IMR-90 (cell line): ENCODE results near the gene IGLL1.
"Not testable (repeated sequence)": the region's sequence is repeated elsewhere in the genome, so short reads cannot be mapped to it uniquely, and the experiment has no call there.

Source experiments
- MAZ ChIP-seq: IDR thresholded peaks from 2 replicates; pipeline ENCODE4 v1.6.1; 2012; ENCODE audit warnings: low read depth, mild to moderate bottlenecking, low read length, improper control_type of control experiment, moderate library complexity, borderline replicate concordance
- POLR2A ChIP-seq: IDR thresholded peaks from 2 replicates; pipeline ENCODE4 v1.6.1; 2012; ENCODE audit warnings: mild to moderate bottlenecking, low read depth, low read length
- SMC3 ChIP-seq: fragments of 150-350 bp; IDR thresholded peaks from 2 replicates; pipeline ENCODE4 v1.6.1; 2016; ENCODE audit warnings: low read depth, mild to moderate bottlenecking, antibody characterized with exemption, low read length, moderate library complexity

DNA sequence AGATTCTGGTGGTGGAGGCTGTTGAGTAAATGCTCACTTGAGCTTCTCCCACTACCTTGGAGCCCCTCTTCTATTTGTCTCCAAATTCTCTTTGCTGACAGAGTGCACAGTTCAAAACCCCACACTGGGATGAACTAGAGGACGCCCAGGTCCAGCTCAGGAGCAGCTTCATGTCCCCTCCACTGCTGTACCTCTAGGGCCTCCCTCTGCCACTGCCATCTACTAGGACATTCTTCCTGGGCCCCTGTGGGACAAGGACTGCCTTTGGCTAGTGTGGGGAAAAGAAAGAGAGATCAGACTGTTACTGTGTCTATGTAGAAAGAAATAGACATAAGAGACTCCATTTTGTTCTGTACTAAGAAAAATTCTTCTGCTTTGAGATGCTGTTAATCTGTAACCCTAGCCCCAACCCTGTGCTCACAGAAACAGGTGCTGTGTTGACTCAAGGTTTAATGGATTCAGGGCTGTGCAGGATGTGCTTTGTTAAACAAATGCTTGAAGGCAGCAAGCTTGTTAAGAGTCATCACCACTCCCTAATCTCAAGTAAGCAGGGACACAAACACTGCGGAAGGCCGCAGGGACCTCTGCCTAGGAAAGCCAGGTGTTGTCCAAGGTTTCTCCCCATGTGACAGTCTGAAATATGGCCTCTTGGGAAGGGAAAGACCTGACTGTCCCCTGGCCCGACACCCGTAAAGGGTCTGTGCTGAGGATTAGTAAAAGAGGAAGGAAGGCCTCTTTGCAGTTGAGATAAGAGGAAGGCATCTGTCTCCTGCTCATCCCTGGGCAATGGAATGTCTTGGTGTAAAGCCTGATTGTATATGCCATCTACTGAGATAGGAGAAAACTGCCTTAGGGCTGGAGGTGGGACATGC, 44.1 kb downstream of the IGLL1 start:
- TF ChIP-seq POLR2A, MAZ, SMC3: not testable (repeated sequence)
